Right ventricle myocardium inferior (tissue), 1 donor: ENCODE results near the gene NSUN7. TPM values are rescaled to one million over a fixed set of nuclear protein-coding genes. Genes with fewer than 3 reads are reported as not detected.
A peak's percentile ranks its signal among the peaks of the same experiment; 100 is the strongest.
"Not testable (repeated sequence)": the region's sequence is repeated elsewhere in the genome, so short reads cannot be mapped to it uniquely, and the experiment has no call there.

Experiments
- ATAC-seq: fragments of 200-7000 bp; cut with Tn5 transposase; one replicate; pipeline ENCODE4 v1.9.1; 2020; ENCODE audit warnings: mild to moderate bottlenecking, moderate library complexity
- DNase-seq: peaks from one replicate; pipeline ENCODE4 v3.0.0; 2021; ENCODE audit errors: missing footprints
- intact Hi-C: fragments of 100-400 bp; cut with DNase I; formaldehyde crosslinking; loops from one replicate; pipeline ENCODE4 v1.11.0; 2022
- total RNA-seq: library from RNA; stranded (reverse); fragmentation: NEBNext Ultra II Directional; extraction: Animal tissue kit (Norgen Biotek cat#: 25700); gene quantifications from one replicate; pipeline ENCODE4 v1.2.1, GENCODE V29; 2021
- donor health status: DM: no; HTN: yes; CAD: no; lungs with severe emphysema.

Gene NSUN7
- total RNA-seq, 1 donor from 2014 or later: 0.95 TPM

GRCh38 chr4:40789771-40790170, 40.0 kb downstream of the NSUN7 start:
- ATAC-seq (no peak), DNase-seq (no peak)
- intact Hi-C loops: no loop called here

GRCh38 chr4:40800064-40800463, 50.3 kb downstream of the NSUN7 start:
- no peak for ATAC-seq
- no peak for DNase-seq

GRCh38 chr4:40804598-40804997, 54.8 kb downstream of the NSUN7 start:
- DNase-seq: no peak
- intact Hi-C loops: no loop called here
- no peak for ATAC-seq

More at GRCh38 chr4:40800064-40800463, 50.3 kb downstream of the NSUN7 start:
- intact Hi-C loops: no loop called here

GRCh38 chr4:40808926-40809457, 59.2 kb downstream of the NSUN7 start:
- ATAC-seq (no peak), DNase-seq (no peak)
- intact Hi-C loops: no loop called here

- no peak for ATAC-seq
- intact Hi-C loops: no loop called here
- DNase-seq: no peak
These were observed 62.2 kb downstream of the NSUN7 start for GRCh38 chr4:40811956-40812355.

- intact Hi-C loops: no loop called here
- peak; percentile 26 for ATAC-seq
- peak; percentile 43 for DNase-seq
These were observed 62.6 kb downstream of the NSUN7 start for GRCh38 chr4:40812386-40812785.

GRCh38 chr4:40812856-40813255, 63.1 kb downstream of the NSUN7 start:
- DNase-seq: no peak
- intact Hi-C loops: no loop called here
- no peak for ATAC-seq

- DNase-seq, intact Hi-C loops, ATAC-seq: not testable (repeated sequence)
These were observed 67.4 kb downstream of the NSUN7 start for GRCh38 chr4:40817157-40817556.

GRCh38 chr4:40820101-40820500, 70.3 kb downstream of the NSUN7 start:
- DNase-seq: no peak
- ATAC-seq: no peak
- intact Hi-C loops: no loop called here

- intact Hi-C loops: no loop called here
- DNase-seq (no peak), ATAC-seq (no peak)
These were observed 72.8 kb downstream of the NSUN7 start for GRCh38 chr4:40822420-40823166.

- intact Hi-C loops: no loop called here
- ATAC-seq (no peak), DNase-seq (peak; percentile 28)
These were observed 75.5 kb downstream of the NSUN7 start for GRCh38 chr4:40825014-40825838.

GRCh38 chr4:40826821-40827220, 77.1 kb downstream of the NSUN7 start:
- intact Hi-C loops: no loop called here
- no peak for DNase-seq
- no peak for ATAC-seq

GRCh38 chr4:40827758-40828157, 78.0 kb downstream of the NSUN7 start:
- no peak for DNase-seq
- intact Hi-C loops: no loop called here
- ATAC-seq: no peak

- DNase-seq: no peak
- intact Hi-C loops: no loop called here
- ATAC-seq: no peak
These were observed 78.9 kb downstream of the NSUN7 start for GRCh38 chr4:40828661-40829060.

- ATAC-seq (no peak), DNase-seq (no peak)
- intact Hi-C loops: no loop called here
These were observed 79.8 kb downstream of the NSUN7 start for GRCh38 chr4:40829586-40829985.

GRCh38 chr4:40831146-40831907, 81.6 kb downstream of the NSUN7 start:
- intact Hi-C loops: no loop called here
- DNase-seq (no peak), ATAC-seq (no peak)

GRCh38 chr4:40832175-40832574, 82.4 kb downstream of the NSUN7 start:
- no peak for DNase-seq
- intact Hi-C loops: no loop called here
- ATAC-seq: no peak

GRCh38 chr4:40833212-40833611, 83.5 kb downstream of the NSUN7 start:
- no peak for ATAC-seq
- peak; percentile 62 for DNase-seq
- intact Hi-C loops: no loop called here
